Pancreas (tissue), 10 donors: Measurements from ENCODE around the gene PXYLP1. TPM values are rescaled to one million over a fixed set of nuclear protein-coding genes. Genes with fewer than 3 reads are reported as not detected.

Experiments used
- ATAC-seq, 4 donors: fragments of 200-7000 bp; cut with Tn5 transposase; one replicate each; pipeline versions ENCODE4 v1.8.0 to v1.9.1; 2020; ENCODE audit warnings: mild to moderate bottlenecking in 4 of 4, moderate library complexity in 4 of 4
- DNase-seq, 6 donors: peaks; one replicate each; pipeline ENCODE4 v3.0.0-alpha.2; 2020
- FAIRE-seq: peaks from 2 replicates; lab custom pipeline; 2012; peaks lifted over from hg19 to GRCh38; lab: Jason Lieb, UNC
- H3K27ac ChIP-seq, 4 donors: fragments of 200-600 bp; sonication (generic); 1 replicate in 3 of 4; 2 replicates in 1 of 4; pipeline versions ENCODE4 v1.5.0 to v1.8.0; 2020
- H3K27me3 ChIP-seq, 4 donors: fragments of 200-600 bp; one replicate each; pipeline ENCODE4 v1.8.0; 2021
- H3K36me3 ChIP-seq, 3 donors: fragments of 200-600 bp; sonication (generic) in 1 of 3; one replicate each; pipeline versions ENCODE4 v1.5.0 to v1.8.0; 2020 to 2021
- H3K4me1 ChIP-seq, 3 donors: fragments of 200-600 bp; one replicate each; pipeline ENCODE4 v1.8.0; 2021
- H3K4me3 ChIP-seq, 4 donors: fragments of 200-600 bp; sonication (generic) in 2 of 4; one replicate each; pipeline versions ENCODE4 v1.5.0 to v1.8.0; 2020 to 2021
- H3K9me3 ChIP-seq, 4 donors: fragments of 200-600 bp; one replicate each; pipeline ENCODE4 v1.8.0; 2021
- WGBS, 2 donors: extraction: QIAGEN DNeasy Blood & Tissue Kit; methylation state at CpG; one replicate each; pipeline ENCODE4 v1.1.7; 2013; 5-methylcytosine and 5-hydroxymethylcytosine counted together
- intact Hi-C, 3 donors: fragments of 100-400 bp; cut with DNase I; formaldehyde crosslinking; loops; one replicate each; pipeline versions ENCODE4 v1.11.1 to v1.14.2; 2022
- polyA plus RNA-seq, 2 donors: library from polyadenylated mRNA; stranded (reverse); fragments of 200-250 nt; gene quantifications; one replicate each; pipeline ENCODE4 v1.2.3, GENCODE V29; 2013
- total RNA-seq, 6 donors: library from RNA; stranded (reverse); fragmentation: NEBNext Ultra II Directional in 4 of 6; extraction: Animal tissue kit (Norgen Biotek cat#: 25700) in 4 of 6; gene quantifications; one replicate each; pipeline versions ENCODE4 v1.2.1 to v1.2.4, GENCODE V29; 2021 to 2023
- TF ChIP-seq, protein P1 (sequence below), 4 donors: fragments of 200-600 bp; sonication (generic) in 3 of 4; IDR thresholded peaks; one replicate each; pipeline versions ENCODE4 v1.5.0 to v1.8.0; 2021; ENCODE audit warnings: antibody characterized with exemption in 4 of 4
- donor health status: healthy with polysubstance abuse.
- donor health status: DM: no; HTN: no; CAD: no; lungs with moderate emphysema.
- donor health status: DM: no; HTN: no; CAD: no.
- donor health status: control.
- donor health status: control.
- donor health status: Bipolar disorder and iron deficiency.
- donor health status: DM: yes; HTN: yes; CAD: no.
- donor health status: DM: no; HTN: no; CAD: no.
- donor health status: DM: no; HTN: no; CAD: no.
- donor health status: DM: yes; HTN: yes; CAD: no.

Gene PXYLP1
- total and polyA plus RNA-seq, 8 donors, result 6.0 to 11.6 (median 7.7) TPM

DNA sequence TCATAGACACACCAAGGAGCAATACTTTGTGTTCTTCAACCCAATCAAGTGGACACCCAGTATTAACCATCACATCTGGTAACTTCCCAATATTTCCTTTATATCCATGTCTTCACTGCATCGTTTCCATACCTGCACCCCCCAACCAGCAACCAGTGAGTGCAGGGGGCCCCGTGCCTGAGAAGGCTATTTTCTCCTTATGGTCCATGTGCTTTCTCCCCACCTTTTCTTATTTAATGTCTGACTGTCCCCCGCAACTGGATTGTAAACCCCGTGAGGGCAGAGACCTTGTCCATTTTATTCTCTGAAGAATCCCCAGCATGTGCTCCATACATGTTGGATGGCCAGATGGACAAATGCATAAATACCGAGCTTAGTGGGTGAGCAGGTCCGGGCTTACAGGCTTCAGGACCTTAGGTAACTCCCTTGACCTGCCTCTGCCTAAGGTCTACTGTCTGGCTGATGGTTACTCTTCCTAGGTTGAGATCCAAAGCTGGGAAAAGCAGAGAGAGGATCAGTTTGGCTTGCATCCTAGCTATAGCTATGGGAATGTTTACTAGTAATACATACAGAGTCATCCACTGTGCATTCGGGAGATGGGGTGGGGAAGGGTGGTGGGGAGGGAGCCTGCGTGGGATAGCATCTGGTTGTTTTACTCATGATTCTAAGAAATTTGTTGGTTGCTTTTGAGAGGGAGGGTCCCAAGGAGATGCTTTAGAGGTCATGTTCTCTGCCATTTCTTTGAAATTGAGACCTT, 41.5 kb downstream of the PXYLP1 start:
- TF ChIP-seq, protein P1, sequence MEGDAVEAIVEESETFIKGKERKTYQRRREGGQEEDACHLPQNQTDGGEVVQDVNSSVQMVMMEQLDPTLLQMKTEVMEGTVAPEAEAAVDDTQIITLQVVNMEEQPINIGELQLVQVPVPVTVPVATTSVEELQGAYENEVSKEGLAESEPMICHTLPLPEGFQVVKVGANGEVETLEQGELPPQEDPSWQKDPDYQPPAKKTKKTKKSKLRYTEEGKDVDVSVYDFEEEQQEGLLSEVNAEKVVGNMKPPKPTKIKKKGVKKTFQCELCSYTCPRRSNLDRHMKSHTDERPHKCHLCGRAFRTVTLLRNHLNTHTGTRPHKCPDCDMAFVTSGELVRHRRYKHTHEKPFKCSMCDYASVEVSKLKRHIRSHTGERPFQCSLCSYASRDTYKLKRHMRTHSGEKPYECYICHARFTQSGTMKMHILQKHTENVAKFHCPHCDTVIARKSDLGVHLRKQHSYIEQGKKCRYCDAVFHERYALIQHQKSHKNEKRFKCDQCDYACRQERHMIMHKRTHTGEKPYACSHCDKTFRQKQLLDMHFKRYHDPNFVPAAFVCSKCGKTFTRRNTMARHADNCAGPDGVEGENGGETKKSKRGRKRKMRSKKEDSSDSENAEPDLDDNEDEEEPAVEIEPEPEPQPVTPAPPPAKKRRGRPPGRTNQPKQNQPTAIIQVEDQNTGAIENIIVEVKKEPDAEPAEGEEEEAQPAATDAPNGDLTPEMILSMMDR (IDR thresholded peaks at IDR 0.05), result no peak
- intact Hi-C loops, result no loop called here
- no peak for DNase-seq
- WGBS, 2 donors, result 96 to 97% methylated on average over 8 of the region's 8 CpGs
- no peak for FAIRE-seq
- peaks cover 0 to 3% (median 0%) of the 10 kb centered on the region in 3 donors for H3K4me1 ChIP-seq
- no peak overlapping the region for H3K27ac ChIP-seq
- no peaks in the 10 kb centered on the region for H3K27me3 ChIP-seq
- no peaks in the 10 kb centered on the region for H3K36me3 ChIP-seq
- ATAC-seq, result no peak
- no peaks in the 10 kb centered on the region for H3K9me3 ChIP-seq
- no peak overlapping the region for H3K4me3 ChIP-seq

DNA sequence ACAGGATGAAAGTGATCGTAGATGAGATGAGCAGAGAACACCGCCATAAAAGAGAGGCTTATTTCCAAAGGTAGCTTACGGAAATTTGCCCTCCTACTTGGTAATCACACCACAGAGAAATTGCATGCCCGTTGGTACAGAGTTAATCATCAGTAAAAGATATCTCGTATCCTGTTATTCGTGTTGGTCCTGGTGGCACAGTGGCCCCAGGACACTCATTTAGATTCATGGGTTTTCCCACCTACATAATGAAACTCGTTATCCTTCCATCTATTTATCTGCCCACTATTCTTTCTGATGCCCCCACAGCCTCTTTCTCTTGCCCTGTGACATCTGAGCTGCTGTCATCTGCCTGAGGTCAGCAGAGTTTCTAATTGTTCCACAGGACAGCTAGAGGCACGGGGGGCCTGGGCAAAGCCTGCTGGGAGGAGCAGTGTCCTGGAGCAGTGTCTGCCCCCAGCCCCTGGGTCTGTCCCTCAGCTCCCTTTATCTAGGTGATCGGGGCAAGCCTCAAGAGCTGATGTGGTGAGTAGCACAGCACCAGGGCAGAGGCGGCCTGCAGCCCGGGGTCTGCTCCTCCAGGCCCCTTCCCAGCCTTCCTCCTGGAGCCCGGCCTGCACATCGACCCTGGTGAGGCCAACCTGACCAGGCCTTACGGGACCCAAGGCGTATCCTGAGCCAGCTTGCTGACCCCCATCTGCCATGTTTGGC, 42.2 kb downstream of the PXYLP1 start:
- H3K27ac ChIP-seq, result no peak overlapping the region
- no peak overlapping the region for H3K4me3 ChIP-seq
- DNase-seq (no peak), ATAC-seq (no peak), FAIRE-seq (no peak)
- intact Hi-C loops, result no loop called here
- no peaks in the 10 kb centered on the region for H3K9me3 ChIP-seq
- 92% methylated on average over 15 of the region's 15 CpGs for WGBS, 2 donors
- no peaks in the 10 kb centered on the region for H3K27me3 ChIP-seq
- TF ChIP-seq, protein P1 (IDR thresholded peaks at IDR 0.05), result no peak
- no peaks in the 10 kb centered on the region for H3K36me3 ChIP-seq
- H3K4me1 ChIP-seq, result peaks cover 0 to 3% (median 0%) of the 10 kb centered on the region in 3 donors

DNA sequence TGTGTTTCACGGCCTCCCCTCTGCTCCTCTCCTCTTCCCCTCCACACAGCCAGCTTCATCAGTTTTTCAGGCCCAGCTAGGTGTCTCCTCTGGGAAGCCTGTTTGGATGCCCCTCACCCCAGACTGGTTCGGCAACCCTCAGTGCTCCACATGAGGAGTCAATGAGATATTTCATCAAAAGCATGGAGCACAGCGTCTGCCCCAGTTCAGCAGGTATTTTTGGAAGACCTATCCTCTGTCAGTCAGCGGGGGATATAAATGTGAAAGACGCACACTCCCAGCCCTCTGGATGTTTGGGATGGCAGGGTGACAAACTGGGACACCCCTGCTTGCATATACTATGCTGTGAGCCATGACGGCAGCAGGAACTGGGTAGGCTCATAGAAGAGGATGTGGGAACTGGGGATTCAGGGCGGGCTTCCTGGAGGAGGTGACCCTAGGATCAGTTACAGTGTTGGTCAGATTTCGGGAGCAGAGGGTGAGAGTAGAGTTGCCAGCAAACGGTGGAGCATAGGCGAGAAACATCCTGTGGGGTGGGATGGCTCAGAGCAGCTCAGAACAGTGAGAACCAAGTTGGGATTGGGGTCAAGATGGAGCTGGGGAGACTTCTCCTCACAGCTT, 42.9 kb downstream of the PXYLP1 start:
- H3K36me3 ChIP-seq, result no peaks in the 10 kb centered on the region
- intact Hi-C loops, result no loop called here
- H3K27me3 ChIP-seq, result no peaks in the 10 kb centered on the region
- ATAC-seq (no peak), DNase-seq (no peak), FAIRE-seq (no peak)
- TF ChIP-seq, protein P1 (IDR thresholded peaks at IDR 0.05), result no peak
- H3K4me1 ChIP-seq, result peaks cover 0 to 3% (median 0%) of the 10 kb centered on the region in 3 donors
- WGBS, 2 donors, result 93 to 95% methylated on average over 10 of the region's 10 CpGs
- H3K27ac ChIP-seq, result no peak overlapping the region
- no peak overlapping the region for H3K4me3 ChIP-seq
- H3K9me3 ChIP-seq, result no peaks in the 10 kb centered on the region

DNA sequence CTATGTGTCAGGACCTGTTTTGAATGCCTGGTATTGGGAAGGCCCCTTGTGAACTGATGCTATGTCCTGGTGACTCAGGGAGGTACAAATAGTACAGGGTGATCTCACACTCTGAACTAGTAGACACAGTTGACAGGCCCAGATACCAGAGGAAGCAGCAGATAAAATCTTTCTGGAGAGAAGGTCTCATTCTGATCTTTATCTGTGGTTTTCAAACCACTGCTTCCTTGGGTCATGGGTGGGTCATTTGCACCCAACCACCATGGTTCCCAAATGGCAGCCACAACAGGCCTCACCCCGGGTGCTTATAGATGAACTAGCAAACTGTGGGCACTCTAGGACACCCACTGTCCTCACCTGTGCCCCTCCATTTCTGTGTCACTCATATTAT, 43.4 kb downstream of the PXYLP1 start:
- TF ChIP-seq, protein P1 (IDR thresholded peaks at IDR 0.05), result no peak
- FAIRE-seq (no peak), DNase-seq (no peak), ATAC-seq (no peak)
- peaks cover 0 to 3% (median 0%) of the 10 kb centered on the region in 3 donors for H3K4me1 ChIP-seq
- no peaks in the 10 kb centered on the region for H3K36me3 ChIP-seq
- H3K27me3 ChIP-seq, result no peaks in the 10 kb centered on the region
- 89 to 94% methylated on average over 1 of the region's 1 CpG for WGBS, 2 donors
- H3K9me3 ChIP-seq, result no peaks in the 10 kb centered on the region
- intact Hi-C loops, result no loop called here
- H3K27ac ChIP-seq, result no peak overlapping the region
- no peak overlapping the region for H3K4me3 ChIP-seq
